AG09309 (cell line): ENCODE data around the gene MGAT5.

ENCODE experiments used
- DNase-seq: peaks from one replicate; pipeline ENCODE4 v3.0.0-alpha.2; 2010; ENCODE audit warnings: low read depth
- H3K4me3 ChIP-seq: 2 replicates; pipeline ENCODE4 v1.5.1; 2011; ENCODE audit warnings: mild to moderate bottlenecking, low read depth, low read length, moderate library complexity; ENCODE audit not compliant: control insufficient read depth
- CTCF ChIP-seq: IDR thresholded peaks from 2 replicates; pipeline ENCODE4 v1.5.1; 2011; ENCODE audit warnings: mild to moderate bottlenecking, low read depth, low read length, inconsistent platforms; ENCODE audit not compliant: insufficient read depth, control insufficient read depth; ENCODE audit errors: missing control alignments

The MGAT5 gene

GRCh38 chr2:134420920-134421319, 167.0 kb downstream of the MGAT5 start:
- H3K4me3 ChIP-seq, result no peak overlapping the region
- no peak for DNase-seq
- no peak for TF ChIP-seq CTCF

DNA sequence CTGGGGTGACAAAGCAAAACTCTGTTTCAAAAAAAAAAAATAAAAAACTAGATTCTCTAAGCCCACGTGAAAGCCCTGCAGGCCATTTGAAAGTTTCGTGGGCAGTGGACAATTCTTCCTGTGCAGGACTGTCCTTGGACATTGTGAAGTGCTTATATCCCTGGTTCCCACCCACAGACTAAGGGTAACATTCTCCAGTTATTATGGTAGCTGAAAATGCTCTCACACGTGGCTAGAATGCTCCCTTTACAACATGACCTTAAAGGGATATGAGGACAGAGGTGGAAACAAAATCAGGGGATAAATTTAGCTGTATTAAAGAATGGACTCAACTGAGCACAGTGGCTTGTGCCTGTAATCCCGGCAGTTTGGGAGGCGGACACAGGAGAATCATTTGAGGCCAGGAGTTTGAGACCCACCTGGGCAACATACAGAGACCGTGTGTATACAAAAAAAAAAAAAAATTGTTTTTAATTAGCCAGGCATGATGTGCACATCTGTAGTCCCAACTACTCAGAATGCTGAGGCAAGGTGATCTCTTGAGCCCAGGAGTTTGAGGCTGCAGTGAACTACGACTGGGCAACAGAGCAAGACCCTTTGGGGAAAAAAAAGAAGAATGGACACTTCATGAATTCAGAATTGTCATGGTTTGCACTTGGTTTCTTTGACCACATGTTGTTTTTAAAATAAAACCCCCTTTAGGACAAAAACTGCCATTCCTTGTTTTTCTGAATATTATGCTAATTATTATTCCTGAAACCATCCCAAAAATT, 167.9 kb downstream of the MGAT5 start:
- no peak overlapping the region for H3K4me3 ChIP-seq
- no peak for DNase-seq
- TF ChIP-seq CTCF, result no peak

- H3K4me3 ChIP-seq, result no peak overlapping the region
- no peak for DNase-seq
- no peak for TF ChIP-seq CTCF
Measured at GRCh38 chr2:134425724-134426496, 172.0 kb downstream of the MGAT5 start.

DNA sequence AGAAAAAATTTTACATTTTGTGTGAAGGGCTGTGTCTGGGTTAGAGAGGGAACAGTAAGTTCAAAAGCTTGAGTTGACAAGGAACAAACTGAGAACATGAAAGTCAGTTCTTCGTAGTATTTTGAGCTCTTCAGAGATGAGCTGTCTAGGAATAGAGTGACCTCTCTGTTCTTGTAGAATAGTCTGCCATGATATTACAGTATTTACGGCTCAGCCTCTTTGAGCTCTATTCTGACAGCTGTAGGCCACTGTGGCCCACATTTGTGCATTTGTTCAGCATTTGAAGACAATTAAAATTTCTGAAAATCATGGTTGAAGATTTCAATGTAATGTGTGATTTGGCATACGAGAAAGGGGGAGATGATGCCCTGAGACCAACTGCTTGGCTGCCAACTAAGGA, 172.8 kb downstream of the MGAT5 start:
- no peak overlapping the region for H3K4me3 ChIP-seq
- no peak for TF ChIP-seq CTCF
- no peak for DNase-seq

GRCh38 chr2:134429886-134430285, 176.0 kb downstream of the MGAT5 start:
- no peak for DNase-seq
- no peak overlapping the region for H3K4me3 ChIP-seq
- no peak for TF ChIP-seq CTCF

- TF ChIP-seq CTCF, result no peak
- no peak for DNase-seq
- H3K4me3 ChIP-seq, result no peak overlapping the region
Measured at GRCh38 chr2:134431838-134432434, 178.1 kb downstream of the MGAT5 start.
